ENCODE data around the gene SLC1A7. TPM values are rescaled to one million over a fixed set of nuclear protein-coding genes. Genes with fewer than 3 reads are reported as not detected.

The SLC1A7 gene
- total and polyA plus RNA-seq, 2 donors, result 0.29 TPM; not detected in 1

GRCh38 chr1:53134961-53135734 is 7.3 kb downstream of the SLC1A7 start:
- no peaks in the 10 kb centered on the region for H3K4me1 ChIP-seq (ENCODE audit: insufficient read depth)
- no peak overlapping the region for H3K27ac ChIP-seq (ENCODE audit: low read depth)
- H3K4me3 ChIP-seq (ENCODE audit: low read depth, low read length), result no peak overlapping the region

GRCh38 chr1:53134042-53134485 is 8.4 kb downstream of the SLC1A7 start:
- no peak for DNase-seq (ENCODE audit: extremely low spot score)
- Histone ChIP-seq H3K36me3 (ENCODE audit: insufficient read depth) (no peaks in the 10 kb centered on the region), H3K4me3 (ENCODE audit: low read depth, low read length) (no peak overlapping the region), H3K4me1 (ENCODE audit: insufficient read depth) (no peaks in the 10 kb centered on the region), H3K27ac (ENCODE audit: low read depth) (no peak overlapping the region)
- 96% methylated on average over 7 of the region's 7 CpGs for WGBS

More at GRCh38 chr1:53134961-53135734, 7.3 kb downstream of the SLC1A7 start:
- 38% methylated on average over 23 of the region's 23 CpGs for WGBS
- no peak for DNase-seq (ENCODE audit: extremely low spot score)
- no peaks in the 10 kb centered on the region for H3K36me3 ChIP-seq (ENCODE audit: insufficient read depth)

- 83% methylated on average over 9 of the region's 9 CpGs for WGBS
- H3K4me3 ChIP-seq (ENCODE audit: low read depth, low read length), result no peak overlapping the region
- H3K36me3 ChIP-seq (ENCODE audit: insufficient read depth), result no peaks in the 10 kb centered on the region
- no peak overlapping the region for H3K27ac ChIP-seq (ENCODE audit: low read depth)
- no peak for DNase-seq (ENCODE audit: extremely low spot score)
- no peaks in the 10 kb centered on the region for H3K4me1 ChIP-seq (ENCODE audit: insufficient read depth)
Measured at GRCh38 chr1:53133261-53134041, 9.0 kb downstream of the SLC1A7 start.

GRCh38 chr1:53132176-53132575 is 10.3 kb downstream of the SLC1A7 start:
- Histone ChIP-seq H3K36me3 (ENCODE audit: insufficient read depth) (no peaks in the 10 kb centered on the region), H3K27ac (ENCODE audit: low read depth) (no peak overlapping the region), H3K4me1 (ENCODE audit: insufficient read depth) (no peaks in the 10 kb centered on the region), H3K4me3 (ENCODE audit: low read depth, low read length) (no peak overlapping the region)
- 85% methylated on average over 8 of the region's 8 CpGs for WGBS
- no peak for DNase-seq (ENCODE audit: extremely low spot score)

GRCh38 chr1:53131590-53131938 is 10.9 kb downstream of the SLC1A7 start:
- no peak overlapping the region for H3K4me3 ChIP-seq (ENCODE audit: low read depth, low read length)
- 60% methylated on average over 2 of the region's 2 CpGs for WGBS
- H3K27ac ChIP-seq (ENCODE audit: low read depth), result no peak overlapping the region
- no peak for DNase-seq (ENCODE audit: extremely low spot score)
- no peaks in the 10 kb centered on the region for H3K36me3 ChIP-seq (ENCODE audit: insufficient read depth)
- H3K4me1 ChIP-seq (ENCODE audit: insufficient read depth), result no peaks in the 10 kb centered on the region

- DNase-seq (ENCODE audit: extremely low spot score), result no peak
- Histone ChIP-seq H3K4me1 (ENCODE audit: insufficient read depth) (no peaks in the 10 kb centered on the region), H3K27ac (ENCODE audit: low read depth) (no peak overlapping the region), H3K4me3 (ENCODE audit: low read depth, low read length) (no peak overlapping the region), H3K36me3 (ENCODE audit: insufficient read depth) (no peaks in the 10 kb centered on the region)
- 33% methylated on average over 9 of the region's 9 CpGs for WGBS
Measured at GRCh38 chr1:53130878-53131589, 11.4 kb downstream of the SLC1A7 start.

GRCh38 chr1:53130598-53130877 is 11.9 kb downstream of the SLC1A7 start:
- Histone ChIP-seq H3K27ac (ENCODE audit: low read depth) (no peak overlapping the region), H3K4me3 (ENCODE audit: low read depth, low read length) (no peak overlapping the region), H3K36me3 (ENCODE audit: insufficient read depth) (no peaks in the 10 kb centered on the region), H3K4me1 (ENCODE audit: insufficient read depth) (no peaks in the 10 kb centered on the region)
- no peak for DNase-seq (ENCODE audit: extremely low spot score)
- 72% methylated on average over 1 of the region's 1 CpG for WGBS

- no peak overlapping the region for H3K27ac ChIP-seq (ENCODE audit: low read depth)
- no peak for DNase-seq (ENCODE audit: extremely low spot score)
Measured at GRCh38 chr1:53129891-53130597, 12.4 kb downstream of the SLC1A7 start.

GRCh38 chr1:53128401-53128800 is 14.0 kb downstream of the SLC1A7 start:
- WGBS, result 98% methylated on average over 4 of the region's 4 CpGs

More at GRCh38 chr1:53129891-53130597, 12.4 kb downstream of the SLC1A7 start:
- no peaks in the 10 kb centered on the region for H3K4me1 ChIP-seq (ENCODE audit: insufficient read depth)
- no peak overlapping the region for H3K4me3 ChIP-seq (ENCODE audit: low read depth, low read length)
- no peaks in the 10 kb centered on the region for H3K36me3 ChIP-seq (ENCODE audit: insufficient read depth)
- 82% methylated on average over 12 of the region's 12 CpGs for WGBS

GRCh38 chr1:53127546-53127945 is 14.9 kb downstream of the SLC1A7 start:
- H3K4me3 ChIP-seq (ENCODE audit: low read depth, low read length), result no peak overlapping the region
- no peaks in the 10 kb centered on the region for H3K4me1 ChIP-seq (ENCODE audit: insufficient read depth)
- no peak for DNase-seq (ENCODE audit: extremely low spot score)
- no peak overlapping the region for H3K27ac ChIP-seq (ENCODE audit: low read depth)
- no peaks in the 10 kb centered on the region for H3K36me3 ChIP-seq (ENCODE audit: insufficient read depth)
- 85% methylated on average over 5 of the region's 5 CpGs for WGBS

More at GRCh38 chr1:53128401-53128800, 14.0 kb downstream of the SLC1A7 start:
- Histone ChIP-seq H3K4me3 (ENCODE audit: low read depth, low read length) (no peak overlapping the region), H3K27ac (ENCODE audit: low read depth) (no peak overlapping the region), H3K36me3 (ENCODE audit: insufficient read depth) (no peaks in the 10 kb centered on the region), H3K4me1 (ENCODE audit: insufficient read depth) (no peaks in the 10 kb centered on the region)
- no peak for DNase-seq (ENCODE audit: extremely low spot score)

- H3K4me3 ChIP-seq (ENCODE audit: low read depth, low read length), result no peak overlapping the region
- DNase-seq (ENCODE audit: extremely low spot score), result no peak
- 40% methylated on average over 1 of the region's 1 CpG for WGBS
- no peaks in the 10 kb centered on the region for H3K36me3 ChIP-seq (ENCODE audit: insufficient read depth)
- no peak overlapping the region for H3K27ac ChIP-seq (ENCODE audit: low read depth)
- H3K4me1 ChIP-seq (ENCODE audit: insufficient read depth), result no peaks in the 10 kb centered on the region
Measured at GRCh38 chr1:53126495-53126894, 15.9 kb downstream of the SLC1A7 start.

GRCh38 chr1:53125623-53126360 is 16.6 kb downstream of the SLC1A7 start:
- Histone ChIP-seq H3K4me3 (ENCODE audit: low read depth, low read length) (no peak overlapping the region), H3K4me1 (ENCODE audit: insufficient read depth) (no peaks in the 10 kb centered on the region), H3K27ac (ENCODE audit: low read depth) (no peak overlapping the region), H3K36me3 (ENCODE audit: insufficient read depth) (no peaks in the 10 kb centered on the region)
- 71% methylated on average over 10 of the region's 10 CpGs for WGBS
- DNase-seq (ENCODE audit: extremely low spot score), result no peak

GRCh38 chr1:53125122-53125521 is 17.3 kb downstream of the SLC1A7 start:
- Histone ChIP-seq H3K36me3 (ENCODE audit: insufficient read depth) (no peaks in the 10 kb centered on the region), H3K4me3 (ENCODE audit: low read depth, low read length) (no peak overlapping the region), H3K4me1 (ENCODE audit: insufficient read depth) (no peaks in the 10 kb centered on the region), H3K27ac (ENCODE audit: low read depth) (no peak overlapping the region)
- no peak for DNase-seq (ENCODE audit: extremely low spot score)
- 60% methylated on average over 6 of the region's 6 CpGs for WGBS

Measured in urinary bladder (tissue), 4 donors.